HEK293 (cell line): ENCODE measurements around the gene ASB8.

Experiments used
- GLI2 ChIP-seq: fragments of 450-650 bp; formaldehyde crosslinking; IDR thresholded peaks from 2 replicates; pipeline ENCODE4; 2017; ENCODE audit warnings: missing biosample characterization, missing genetic modification characterization, low read depth, borderline replicate concordance
- GLIS2 ChIP-seq: fragments of 450-650 bp; formaldehyde crosslinking; IDR thresholded peaks from 2 replicates; pipeline ENCODE4 v1.5.1; 2016; ENCODE audit warnings: missing biosample characterization, missing genetic modification characterization
- PRDM1 ChIP-seq: fragments of 450-650 bp; formaldehyde crosslinking; IDR thresholded peaks from 2 replicates; pipeline ENCODE4; 2016; ENCODE audit warnings: missing biosample characterization, missing genetic modification characterization
- PRDM4 ChIP-seq: fragments of 450-650 bp; formaldehyde crosslinking; IDR thresholded peaks from 2 replicates; pipeline ENCODE4 v1.5.1; 2017; ENCODE audit warnings: missing biosample characterization, missing genetic modification characterization
- SCRT2 ChIP-seq: fragments of 450-650 bp; formaldehyde crosslinking; IDR thresholded peaks from 2 replicates; pipeline ENCODE4 v1.5.1; 2016; ENCODE audit warnings: missing biosample characterization, missing genetic modification characterization
- ZBTB1 ChIP-seq: fragments of 450-650 bp; formaldehyde crosslinking; IDR thresholded peaks from 2 replicates; pipeline ENCODE4 v1.5.1; 2016; ENCODE audit warnings: missing biosample characterization, missing genetic modification characterization
- ZBTB17 ChIP-seq: fragments of 450-650 bp; formaldehyde crosslinking; IDR thresholded peaks from 2 replicates; pipeline ENCODE4 v1.5.1; 2016; ENCODE audit warnings: missing biosample characterization, missing genetic modification characterization
- ZIC2 ChIP-seq: fragments of 450-650 bp; formaldehyde crosslinking; IDR thresholded peaks from 2 replicates; pipeline ENCODE4 v1.5.1; 2016; ENCODE audit warnings: missing biosample characterization, missing genetic modification characterization
- ZNF132 ChIP-seq: fragments of 450-650 bp; formaldehyde crosslinking; IDR thresholded peaks from 2 replicates; pipeline ENCODE4 v1.5.1; 2017; ENCODE audit warnings: missing biosample characterization, missing genetic modification characterization, borderline replicate concordance
- ZNF202 ChIP-seq: fragments of 450-650 bp; formaldehyde crosslinking; IDR thresholded peaks from 2 replicates; pipeline ENCODE4 v1.5.1; 2016; ENCODE audit warnings: missing biosample characterization, missing genetic modification characterization, borderline replicate concordance
- ZNF221 ChIP-seq: fragments of 450-650 bp; formaldehyde crosslinking; IDR thresholded peaks from 2 replicates; pipeline ENCODE4 v1.5.1; 2017; ENCODE audit warnings: missing biosample characterization, missing genetic modification characterization, borderline replicate concordance
- ZNF26 ChIP-seq: fragments of 450-650 bp; formaldehyde crosslinking; IDR thresholded peaks from 2 replicates; pipeline ENCODE4 v1.5.1; 2016; ENCODE audit warnings: missing biosample characterization, missing genetic modification characterization
- ZNF521 ChIP-seq: fragments of 450-650 bp; formaldehyde crosslinking; IDR thresholded peaks from 2 replicates; pipeline ENCODE4 v1.5.1; 2017; ENCODE audit warnings: missing biosample characterization, mild to moderate bottlenecking, missing genetic modification characterization
- ZNF530 ChIP-seq: fragments of 450-650 bp; formaldehyde crosslinking; IDR thresholded peaks from 2 replicates; pipeline ENCODE4 v1.5.1; 2016; ENCODE audit warnings: low read depth, missing biosample characterization, missing genetic modification characterization
- ZNF580 ChIP-seq: fragments of 450-650 bp; formaldehyde crosslinking; IDR thresholded peaks from 2 replicates; pipeline ENCODE4 v1.5.1; 2016; ENCODE audit warnings: missing biosample characterization, missing genetic modification characterization
- ZNF664 ChIP-seq: fragments of 450-650 bp; formaldehyde crosslinking; IDR thresholded peaks from 2 replicates; pipeline ENCODE4 v1.5.1; 2016; ENCODE audit warnings: missing biosample characterization, missing genetic modification characterization
- ZNF704 ChIP-seq: fragments of 450-650 bp; formaldehyde crosslinking; IDR thresholded peaks from 2 replicates; pipeline ENCODE4 v1.5.1; 2016; ENCODE audit warnings: missing biosample characterization, missing genetic modification characterization
- ZNF776 ChIP-seq: fragments of 450-650 bp; formaldehyde crosslinking; IDR thresholded peaks from 2 replicates; pipeline ENCODE4 v1.5.0; 2017; ENCODE audit warnings: missing biosample characterization, missing genetic modification characterization, borderline replicate concordance
- ZNF792 ChIP-seq: fragments of 450-650 bp; formaldehyde crosslinking; IDR thresholded peaks from 2 replicates; pipeline ENCODE4 v1.5.1; 2016; ENCODE audit warnings: missing biosample characterization, missing genetic modification characterization
- ZSCAN23 ChIP-seq: fragments of 450-650 bp; formaldehyde crosslinking; IDR thresholded peaks from 2 replicates; pipeline ENCODE4 v1.5.1; 2016; ENCODE audit warnings: missing biosample characterization, missing genetic modification characterization
- ZSCAN30 ChIP-seq: fragments of 450-650 bp; IDR thresholded peaks from 2 replicates; pipeline ENCODE4 v1.5.1; 2018; ENCODE audit warnings: missing biosample characterization, mild to moderate bottlenecking, missing genetic modification characterization, moderate library complexity
- TF ChIP-seq, protein P1 (sequence below): sonication (generic); formaldehyde crosslinking; IDR thresholded peaks from 2 replicates; pipeline ENCODE4 v1.8.1; 2022; ENCODE audit warnings: mild to moderate bottlenecking, moderate library complexity, missing genetic modification reagents
- TF ChIP-seq, protein P2 (sequence below): fragments of 450-650 bp; formaldehyde crosslinking; IDR thresholded peaks from 2 replicates; pipeline ENCODE4 v1.5.1; 2017; ENCODE audit warnings: missing biosample characterization, mild to moderate bottlenecking, missing genetic modification characterization, moderate library complexity
- TF ChIP-seq, protein P3 (sequence below): fragments of 450-650 bp; formaldehyde crosslinking; IDR thresholded peaks from 2 replicates; pipeline ENCODE4 v1.5.1; 2016; ENCODE audit warnings: missing biosample characterization, missing genetic modification characterization
- TF ChIP-seq, protein P4 (sequence below): fragments of 450-650 bp; formaldehyde crosslinking; IDR thresholded peaks from 2 replicates; pipeline ENCODE4 v1.5.1; 2016; ENCODE audit warnings: missing biosample characterization, missing genetic modification characterization, borderline replicate concordance

Gene ASB8

DNA sequence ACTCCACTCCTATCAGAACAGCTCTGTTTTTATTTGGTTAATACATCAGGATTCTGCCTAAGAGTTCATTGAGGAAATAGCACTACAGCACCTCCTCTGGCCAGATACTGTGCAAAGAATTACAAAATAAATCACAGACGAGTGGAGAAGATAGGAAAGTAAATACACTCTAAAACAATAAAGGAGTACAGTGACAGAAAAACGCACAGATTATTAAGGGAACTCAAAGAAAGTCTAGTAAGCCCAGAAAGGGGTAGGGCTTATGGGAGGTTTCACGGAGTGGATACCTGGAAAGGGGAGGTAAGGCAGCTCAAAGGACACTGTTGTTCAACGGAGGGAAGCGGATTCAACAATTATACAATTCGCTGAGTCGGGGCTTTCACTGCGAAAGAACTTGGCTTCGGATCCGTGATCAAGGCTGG lies 40.2 kb upstream of the ASB8 start (continued):
- TF ChIP-seq PRDM4 (tag by site-specific recombination) (no peak), ZNF521 (no peak), SCRT2 (peak; percentile 51), ZBTB17 (tag by site-specific recombination) (no peak), ZNF221 (no peak), ZNF26 (tag by site-specific recombination) (no peak), ZNF776 (tag by site-specific recombination) (no peak), ZNF580 (tag by site-specific recombination) (no peak), ZNF792 (no peak), ZNF664 (0 out of 2 replicates have a peak, but pooled peaks have one; percentile 30), ZSCAN23 (tag by site-specific recombination) (no peak), ZNF202 (tag by site-specific recombination) (no peak), PRDM1 (tag by site-specific recombination) (peak; percentile 87), GLI2 (tag by site-specific recombination) (no peak), ZNF530 (tag by site-specific recombination) (no peak), GLIS2 (tag by site-specific recombination) (no peak), ZBTB1 (tag by site-specific recombination) (no peak), ZSCAN30 (tag by site-specific recombination) (0 out of 2 replicates have a peak, but pooled peaks have one; percentile 33), ZNF704 (tag by site-specific recombination) (no peak), ZIC2 (tag by site-specific recombination) (no peak), ZNF132 (no peak)
- TF ChIP-seq, protein P1, sequence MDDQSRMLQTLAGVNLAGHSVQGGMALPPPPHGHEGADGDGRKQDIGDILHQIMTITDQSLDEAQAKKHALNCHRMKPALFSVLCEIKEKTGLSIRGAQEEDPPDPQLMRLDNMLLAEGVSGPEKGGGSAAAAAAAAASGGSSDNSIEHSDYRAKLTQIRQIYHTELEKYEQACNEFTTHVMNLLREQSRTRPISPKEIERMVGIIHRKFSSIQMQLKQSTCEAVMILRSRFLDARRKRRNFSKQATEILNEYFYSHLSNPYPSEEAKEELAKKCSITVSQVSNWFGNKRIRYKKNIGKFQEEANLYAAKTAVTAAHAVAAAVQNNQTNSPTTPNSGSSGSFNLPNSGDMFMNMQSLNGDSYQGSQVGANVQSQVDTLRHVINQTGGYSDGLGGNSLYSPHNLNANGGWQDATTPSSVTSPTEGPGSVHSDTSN (CRISPR knock-in tag) = no peak
- TF ChIP-seq, protein P2, sequence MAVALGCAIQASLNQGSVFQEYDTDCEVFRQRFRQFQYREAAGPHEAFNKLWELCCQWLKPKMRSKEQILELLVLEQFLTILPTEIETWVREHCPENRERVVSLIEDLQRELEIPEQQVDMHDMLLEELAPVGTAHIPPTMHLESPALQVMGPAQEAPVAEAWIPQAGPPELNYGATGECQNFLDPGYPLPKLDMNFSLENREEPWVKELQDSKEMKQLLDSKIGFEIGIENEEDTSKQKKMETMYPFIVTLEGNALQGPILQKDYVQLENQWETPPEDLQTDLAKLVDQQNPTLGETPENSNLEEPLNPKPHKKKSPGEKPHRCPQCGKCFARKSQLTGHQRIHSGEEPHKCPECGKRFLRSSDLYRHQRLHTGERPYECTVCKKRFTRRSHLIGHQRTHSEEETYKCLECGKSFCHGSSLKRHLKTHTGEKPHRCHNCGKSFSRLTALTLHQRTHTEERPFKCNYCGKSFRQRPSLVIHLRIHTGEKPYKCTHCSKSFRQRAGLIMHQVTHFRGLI (tag by site-specific recombination) = no peak
- TF ChIP-seq, protein P3, sequence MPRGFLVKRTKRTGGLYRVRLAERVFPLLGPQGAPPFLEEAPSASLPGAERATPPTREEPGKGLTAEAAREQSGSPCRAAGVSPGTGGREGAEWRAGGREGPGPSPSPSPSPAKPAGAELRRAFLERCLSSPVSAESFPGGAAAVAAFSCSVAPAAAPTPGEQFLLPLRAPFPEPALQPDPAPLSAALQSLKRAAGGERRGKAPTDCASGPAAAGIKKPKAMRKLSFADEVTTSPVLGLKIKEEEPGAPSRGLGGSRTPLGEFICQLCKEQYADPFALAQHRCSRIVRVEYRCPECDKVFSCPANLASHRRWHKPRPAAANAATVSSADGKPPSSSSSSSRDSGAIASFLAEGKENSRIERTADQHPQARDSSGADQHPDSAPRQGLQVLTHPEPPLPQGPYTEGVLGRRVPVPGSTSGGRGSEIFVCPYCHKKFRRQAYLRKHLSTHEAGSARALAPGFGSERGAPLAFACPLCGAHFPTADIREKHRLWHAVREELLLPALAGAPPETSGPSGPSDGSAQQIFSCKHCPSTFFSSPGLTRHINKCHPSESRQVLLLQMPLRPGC (tag by site-specific recombination) = no peak
- TF ChIP-seq, protein P4, sequence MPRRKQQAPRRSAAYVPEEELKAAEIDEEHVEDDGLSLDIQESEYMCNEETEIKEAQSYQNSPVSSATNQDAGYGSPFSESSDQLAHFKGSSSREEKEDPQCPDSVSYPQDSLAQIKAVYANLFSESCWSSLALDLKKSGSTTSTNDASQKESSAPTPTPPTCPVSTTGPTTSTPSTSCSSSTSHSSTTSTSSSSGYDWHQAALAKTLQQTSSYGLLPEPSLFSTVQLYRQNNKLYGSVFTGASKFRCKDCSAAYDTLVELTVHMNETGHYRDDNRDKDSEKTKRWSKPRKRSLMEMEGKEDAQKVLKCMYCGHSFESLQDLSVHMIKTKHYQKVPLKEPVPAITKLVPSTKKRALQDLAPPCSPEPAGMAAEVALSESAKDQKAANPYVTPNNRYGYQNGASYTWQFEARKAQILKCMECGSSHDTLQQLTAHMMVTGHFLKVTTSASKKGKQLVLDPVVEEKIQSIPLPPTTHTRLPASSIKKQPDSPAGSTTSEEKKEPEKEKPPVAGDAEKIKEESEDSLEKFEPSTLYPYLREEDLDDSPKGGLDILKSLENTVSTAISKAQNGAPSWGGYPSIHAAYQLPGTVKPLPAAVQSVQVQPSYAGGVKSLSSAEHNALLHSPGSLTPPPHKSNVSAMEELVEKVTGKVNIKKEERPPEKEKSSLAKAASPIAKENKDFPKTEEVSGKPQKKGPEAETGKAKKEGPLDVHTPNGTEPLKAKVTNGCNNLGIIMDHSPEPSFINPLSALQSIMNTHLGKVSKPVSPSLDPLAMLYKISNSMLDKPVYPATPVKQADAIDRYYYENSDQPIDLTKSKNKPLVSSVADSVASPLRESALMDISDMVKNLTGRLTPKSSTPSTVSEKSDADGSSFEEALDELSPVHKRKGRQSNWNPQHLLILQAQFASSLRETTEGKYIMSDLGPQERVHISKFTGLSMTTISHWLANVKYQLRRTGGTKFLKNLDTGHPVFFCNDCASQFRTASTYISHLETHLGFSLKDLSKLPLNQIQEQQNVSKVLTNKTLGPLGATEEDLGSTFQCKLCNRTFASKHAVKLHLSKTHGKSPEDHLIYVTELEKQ (tag by site-specific recombination) = 0 out of 2 replicates have a peak, but pooled peaks have one; percentile 5
